Measurements from ENCODE around the gene PAGE3.

The PAGE3 gene, protein sequence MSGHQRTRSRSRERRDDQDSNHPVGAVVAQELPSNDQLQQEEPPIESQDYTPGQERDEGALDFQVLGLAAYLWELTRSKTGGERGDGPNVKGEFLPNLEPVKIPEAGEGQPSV

GRCh38 chrX:55264816-55265215, at the start of gene PAGE3:
Gene PAGE3, minus strand, starts transcription at chrX:55264916. Its CDS starts 1,013 bp downstream, at chrX:55263903.
- FAIRE-seq (no peak), DNase-seq (ENCODE audit: insufficient read length, low spot score) (no peak)

GRCh38 chrX:55312655-55313054, 47.9 kb upstream of the PAGE3 start:
- no peak for FAIRE-seq
- no peak for TF ChIP-seq POLR2A (IDR thresholded peaks at IDR 0.05; ENCODE audit: low read depth, low read length)
- no peak for DNase-seq (ENCODE audit: insufficient read length, low spot score)

More at GRCh38 chrX:55264816-55265215, at the start of gene PAGE3:
- no peak for TF ChIP-seq POLR2A (IDR thresholded peaks at IDR 0.05; ENCODE audit: low read depth, low read length)

GRCh38 chrX:55290963-55291362, 26.2 kb upstream of the PAGE3 start:
- FAIRE-seq (no peak), DNase-seq (ENCODE audit: insufficient read length, low spot score) (no peak)
- TF ChIP-seq POLR2A (IDR thresholded peaks at IDR 0.05; ENCODE audit: low read depth, low read length), result no peak

DNA sequence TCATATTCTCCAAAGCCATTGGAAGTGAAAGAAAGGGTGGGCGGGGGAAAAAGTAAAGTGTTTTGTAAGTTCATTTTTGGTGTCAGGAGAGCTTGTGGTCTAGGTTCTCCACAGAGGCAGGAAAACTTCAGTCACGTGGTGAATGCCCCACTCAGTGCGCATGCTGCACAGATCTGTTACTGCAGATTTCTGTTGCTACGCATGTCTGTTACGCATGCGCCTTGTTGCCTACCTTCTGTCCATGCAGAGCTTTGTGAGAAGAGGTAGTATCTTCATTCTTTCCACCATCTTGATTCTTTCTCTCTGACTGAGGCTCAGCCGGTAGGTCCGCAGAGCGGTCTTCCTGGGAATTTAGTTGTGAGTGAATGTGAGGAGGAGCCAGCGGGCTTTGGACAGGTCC, 15.1 kb upstream of the PAGE3 start:
- FAIRE-seq, result no peak
- no peak for DNase-seq (ENCODE audit: insufficient read length, low spot score)
- TF ChIP-seq POLR2A (IDR thresholded peaks at IDR 0.05; ENCODE audit: low read depth, low read length), result no peak

DNA sequence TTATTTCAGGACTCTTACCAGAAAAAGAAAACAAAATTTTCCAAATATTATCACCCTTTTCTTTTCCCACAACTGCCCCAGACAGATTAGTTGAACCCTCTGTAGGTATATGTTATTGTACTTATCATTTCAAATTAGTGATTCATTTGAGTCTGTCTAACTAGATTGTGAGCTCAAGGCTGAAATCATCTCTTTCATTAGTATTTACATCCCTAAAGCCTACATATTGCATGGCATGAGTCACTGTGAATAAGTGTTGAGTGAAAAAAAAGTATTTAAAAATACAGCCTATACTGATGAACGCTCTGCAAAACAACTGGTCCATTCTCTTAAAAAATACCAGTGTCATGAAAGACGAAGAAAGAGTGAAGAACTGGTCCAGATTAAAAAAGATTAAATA, 3.9 kb downstream of the PAGE3 start:
- FAIRE-seq (no peak), DNase-seq (ENCODE audit: insufficient read length, low spot score) (no peak)
- TF ChIP-seq POLR2A (IDR thresholded peaks at IDR 0.05; ENCODE audit: low read depth, low read length), result no peak

- no peak for TF ChIP-seq POLR2A (IDR thresholded peaks at IDR 0.05; ENCODE audit: low read depth, low read length)
- no peak for FAIRE-seq
- no peak for DNase-seq (ENCODE audit: insufficient read length, low spot score)
Measured at GRCh38 chrX:55253528-55253927, 11.2 kb downstream of the PAGE3 start.

GRCh38 chrX:55240788-55241340, 23.9 kb downstream of the PAGE3 start:
- DNase-seq (ENCODE audit: insufficient read length, low spot score) (no peak), FAIRE-seq (no peak)
- TF ChIP-seq POLR2A (IDR thresholded peaks at IDR 0.05; ENCODE audit: low read depth, low read length), result no peak

GRCh38 chrX:55220119-55220794, 44.5 kb downstream of the PAGE3 start, which contains the start of gene PAGE5:
Gene PAGE5, plus strand, starts transcription at chrX:55220346. Its CDS starts 1,037 bp downstream, at chrX:55221383.
- no peak for TF ChIP-seq POLR2A (IDR thresholded peaks at IDR 0.05; ENCODE audit: low read depth, low read length)
- no peak for FAIRE-seq
- no peak for DNase-seq (ENCODE audit: insufficient read length, low spot score)

GRCh38 chrX:55213381-55213780, 51.3 kb downstream of the PAGE3 start:
- TF ChIP-seq POLR2A (IDR thresholded peaks at IDR 0.05; ENCODE audit: low read depth, low read length), result no peak
- DNase-seq (ENCODE audit: insufficient read length, low spot score) (no peak), FAIRE-seq (no peak)

DNA sequence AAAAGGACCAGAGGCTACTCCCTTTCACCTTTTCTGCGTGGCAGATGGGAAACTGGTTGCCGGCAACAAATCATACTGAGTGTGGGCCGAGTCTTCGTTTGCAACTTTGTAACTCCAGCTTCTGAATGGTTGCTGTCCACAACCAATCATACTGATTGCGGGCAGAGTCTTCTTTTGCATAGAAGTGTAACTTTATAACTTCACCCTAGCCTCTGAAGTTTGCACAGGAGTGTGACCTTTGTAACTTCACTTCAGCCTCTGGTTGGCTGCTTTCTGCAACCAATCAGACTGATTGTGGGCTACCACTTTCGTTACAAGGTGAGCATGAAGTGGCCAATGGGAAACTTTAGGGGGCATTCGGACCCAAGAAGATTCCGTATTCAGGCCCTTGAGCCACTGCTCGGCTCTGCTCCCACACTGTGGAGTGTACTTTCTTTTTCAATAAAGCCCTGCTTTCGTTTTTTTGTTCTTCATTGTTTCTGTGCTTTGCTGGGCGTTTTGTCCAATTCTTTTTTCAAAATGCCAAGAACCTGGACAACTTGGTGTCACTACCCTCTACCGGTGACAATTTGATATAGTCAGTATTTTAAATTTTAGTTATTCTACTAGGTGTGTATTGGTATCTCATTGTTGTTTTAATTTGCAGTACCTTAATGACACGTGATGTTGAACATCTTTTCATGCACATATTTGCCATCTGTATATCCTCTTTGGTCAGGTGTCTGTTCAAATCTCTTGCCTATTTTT, 53.6 kb downstream of the PAGE3 start:
- DNase-seq (ENCODE audit: insufficient read length, low spot score) (no peak), FAIRE-seq (no peak)
- TF ChIP-seq POLR2A (IDR thresholded peaks at IDR 0.05; ENCODE audit: low read depth, low read length), result no peak
